ENCODE results near the gene VPS37C. TPM values are rescaled to one million over a fixed set of nuclear protein-coding genes. Genes with fewer than 3 reads are reported as not detected.

Gene VPS37C
- total RNA-seq, 6 donors from 2014 or later = 14.7 to 42.0 (median 24.3) TPM

DNA sequence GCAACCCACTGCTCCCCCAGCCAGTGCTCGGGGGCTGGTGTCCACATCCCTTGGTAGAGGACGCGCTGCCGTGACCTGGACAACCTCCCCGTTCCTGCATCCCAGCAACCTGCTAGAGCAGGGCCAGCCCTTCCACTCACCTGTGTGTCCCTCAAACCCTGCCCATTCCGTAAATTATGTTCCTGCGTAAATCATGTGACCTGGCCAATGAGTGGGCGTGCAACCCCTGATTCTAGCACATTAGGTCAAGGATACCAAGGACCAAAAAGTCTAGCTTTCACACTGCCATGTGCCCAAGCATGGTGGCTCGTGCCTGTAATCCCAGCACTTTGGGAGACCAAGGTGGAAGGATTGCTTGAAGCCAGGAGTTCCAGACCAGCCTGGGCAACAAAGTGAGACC, 33.2 kb downstream of the VPS37C start:
- no peaks in the 10 kb centered on the region for H3K27me3 ChIP-seq
- peaks cover 0 to 35% (median 22%) of the 10 kb centered on the region in 4 donors for H3K36me3 ChIP-seq
- H3K27ac ChIP-seq = no peak overlapping the region
- peaks cover 5 to 11% (median 9%) of the 10 kb centered on the region in 4 donors for H3K4me1 ChIP-seq
- no peaks in the 10 kb centered on the region for H3K9me3 ChIP-seq
- TF ChIP-seq POLR2AphosphoS5 (IDR thresholded peaks at IDR 0.05) (no peak), POLR2A (IDR thresholded peaks at IDR 0.05) (no peak), EP300 (IDR thresholded peaks at IDR 0.05) (no peak)
- TF ChIP-seq, protein P1, sequence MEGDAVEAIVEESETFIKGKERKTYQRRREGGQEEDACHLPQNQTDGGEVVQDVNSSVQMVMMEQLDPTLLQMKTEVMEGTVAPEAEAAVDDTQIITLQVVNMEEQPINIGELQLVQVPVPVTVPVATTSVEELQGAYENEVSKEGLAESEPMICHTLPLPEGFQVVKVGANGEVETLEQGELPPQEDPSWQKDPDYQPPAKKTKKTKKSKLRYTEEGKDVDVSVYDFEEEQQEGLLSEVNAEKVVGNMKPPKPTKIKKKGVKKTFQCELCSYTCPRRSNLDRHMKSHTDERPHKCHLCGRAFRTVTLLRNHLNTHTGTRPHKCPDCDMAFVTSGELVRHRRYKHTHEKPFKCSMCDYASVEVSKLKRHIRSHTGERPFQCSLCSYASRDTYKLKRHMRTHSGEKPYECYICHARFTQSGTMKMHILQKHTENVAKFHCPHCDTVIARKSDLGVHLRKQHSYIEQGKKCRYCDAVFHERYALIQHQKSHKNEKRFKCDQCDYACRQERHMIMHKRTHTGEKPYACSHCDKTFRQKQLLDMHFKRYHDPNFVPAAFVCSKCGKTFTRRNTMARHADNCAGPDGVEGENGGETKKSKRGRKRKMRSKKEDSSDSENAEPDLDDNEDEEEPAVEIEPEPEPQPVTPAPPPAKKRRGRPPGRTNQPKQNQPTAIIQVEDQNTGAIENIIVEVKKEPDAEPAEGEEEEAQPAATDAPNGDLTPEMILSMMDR (IDR thresholded peaks at IDR 0.05) = no peak
- ATAC-seq (ENCODE audit: low FRiP score in 2 of 2) (no peak), DNase-seq (no peak)
- no peak overlapping the region for H3K4me3 ChIP-seq
- 74 to 97% methylated on average over 9 of the region's 9 CpGs for WGBS, 2 donors

DNA sequence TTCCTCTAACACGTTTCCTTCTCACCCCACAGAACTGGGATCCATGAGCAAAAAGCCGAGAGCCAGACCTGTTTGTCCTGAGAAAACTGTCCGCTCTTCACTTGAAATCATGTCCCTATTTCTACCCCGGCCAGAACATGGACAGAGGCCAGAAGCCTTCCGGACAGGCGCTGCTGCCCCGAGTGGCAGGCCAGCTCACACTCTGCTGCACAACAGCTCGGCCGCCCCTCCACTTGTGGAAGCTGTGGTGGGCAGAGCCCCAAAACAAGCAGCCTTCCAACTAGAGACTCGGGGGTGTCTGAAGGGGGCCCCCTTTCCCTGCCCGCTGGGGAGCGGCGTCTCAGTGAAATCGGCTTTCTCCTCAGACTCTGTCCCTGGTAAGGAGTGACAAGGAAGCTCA, 35.0 kb downstream of the VPS37C start:
- peaks cover 5 to 11% (median 9%) of the 10 kb centered on the region in 4 donors for H3K4me1 ChIP-seq
- H3K27ac ChIP-seq = no peak overlapping the region
- no peaks in the 10 kb centered on the region for H3K9me3 ChIP-seq
- ATAC-seq (ENCODE audit: low FRiP score in 2 of 2) (no peak), DNase-seq (no peak)
- no peaks in the 10 kb centered on the region for H3K27me3 ChIP-seq
- H3K36me3 ChIP-seq = peaks cover 0 to 18% (median 7%) of the 10 kb centered on the region in 4 donors
- H3K4me3 ChIP-seq = no peak overlapping the region
- WGBS, 2 donors = 58 to 72% methylated on average over 13 to 14 of the region's 14 CpGs
- TF ChIP-seq, protein P1 (IDR thresholded peaks at IDR 0.05) = no peak
- TF ChIP-seq POLR2AphosphoS5 (IDR thresholded peaks at IDR 0.05) (no peak), POLR2A (IDR thresholded peaks at IDR 0.05) (no peak), EP300 (IDR thresholded peaks at IDR 0.05) (no peak)

DNA sequence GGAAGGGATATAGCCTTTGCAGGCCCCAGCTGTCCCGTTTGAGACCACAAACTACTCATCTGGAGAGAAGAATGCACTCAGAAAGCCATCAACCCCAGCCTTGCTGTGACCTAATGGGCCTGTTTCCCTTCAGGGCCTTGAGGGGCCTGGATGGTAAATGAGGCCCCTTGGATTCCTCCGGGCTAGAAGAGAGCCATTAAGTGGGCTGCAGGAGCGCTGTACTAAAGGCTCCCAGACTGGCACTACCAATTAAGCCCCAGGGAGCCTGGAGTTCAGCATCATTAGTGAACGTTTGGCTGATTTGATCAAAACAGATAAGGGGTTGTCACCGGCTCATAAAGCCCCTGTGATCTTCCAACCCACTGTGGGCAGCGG, 35.9 kb downstream of the VPS37C start:
- Histone ChIP-seq H3K27me3 (no peaks in the 10 kb centered on the region), H3K27ac (no peak overlapping the region), H3K4me3 (no peak overlapping the region), H3K9me3 (no peaks in the 10 kb centered on the region), H3K36me3 (peaks cover 0 to 12% (median 3%) of the 10 kb centered on the region in 4 donors), H3K4me1 (peaks cover 5 to 9% (median 7%) of the 10 kb centered on the region in 4 donors)
- 66 to 71% methylated on average over 5 to 6 of the region's 6 CpGs for WGBS, 2 donors
- ATAC-seq (ENCODE audit: low FRiP score in 2 of 2) = no peak
- no peak for DNase-seq
- TF ChIP-seq POLR2AphosphoS5 (IDR thresholded peaks at IDR 0.05) = no peak
- TF ChIP-seq, protein P1 (IDR thresholded peaks at IDR 0.05) = no peak
- no peak for TF ChIP-seq POLR2A (IDR thresholded peaks at IDR 0.05)
- no peak for TF ChIP-seq EP300 (IDR thresholded peaks at IDR 0.05)

DNA sequence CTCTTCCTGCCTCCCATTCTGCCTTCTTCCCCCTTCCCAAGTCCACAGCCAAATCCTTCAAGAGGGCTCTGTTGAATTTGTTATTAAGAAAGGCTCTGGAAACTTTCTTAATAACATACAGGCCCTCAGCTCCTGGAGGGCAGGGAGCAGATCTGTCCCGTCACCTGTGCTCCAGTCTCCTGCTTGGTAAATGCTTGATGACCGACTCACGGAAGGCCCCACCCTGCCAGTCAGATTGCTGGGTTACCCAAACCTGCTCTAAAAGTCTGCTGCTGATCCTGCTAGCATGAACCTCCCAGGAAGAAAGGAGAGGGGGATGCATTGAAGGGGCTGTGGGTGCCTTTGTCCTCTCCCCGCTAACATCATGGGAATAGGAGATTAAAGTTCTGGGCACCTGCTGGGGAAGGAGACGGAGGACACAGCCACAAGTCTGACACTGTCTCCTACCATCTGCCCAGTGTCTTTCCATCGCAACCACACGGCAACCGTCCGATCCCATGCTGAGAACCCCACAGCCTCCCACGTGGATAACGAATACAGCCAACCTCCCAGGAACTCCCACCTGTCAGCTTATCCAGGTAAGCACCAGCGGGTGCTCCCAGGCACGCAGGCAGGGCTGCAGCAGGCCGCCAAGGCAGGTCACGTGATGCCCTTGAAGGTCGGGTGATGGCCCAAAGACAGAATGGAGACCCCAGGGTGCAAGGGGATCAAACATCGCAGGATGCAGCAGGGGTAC, 36.5 kb downstream of the VPS37C start:
- ATAC-seq (ENCODE audit: low FRiP score in 2 of 2) (no peak), DNase-seq (no peak)
- no peak overlapping the region for H3K4me3 ChIP-seq
- H3K27ac ChIP-seq = no peak overlapping the region
- TF ChIP-seq POLR2AphosphoS5 (IDR thresholded peaks at IDR 0.05) (no peak), EP300 (IDR thresholded peaks at IDR 0.05) (no peak), POLR2A (IDR thresholded peaks at IDR 0.05) (no peak)
- TF ChIP-seq, protein P1 (IDR thresholded peaks at IDR 0.05) = no peak
- peaks cover 0 to 12% (median 3%) of the 10 kb centered on the region in 4 donors for H3K36me3 ChIP-seq
- WGBS, 2 donors = 83 to 94% methylated on average over 16 to 17 of the region's 17 CpGs
- no peaks in the 10 kb centered on the region for H3K27me3 ChIP-seq
- no peaks in the 10 kb centered on the region for H3K9me3 ChIP-seq
- H3K4me1 ChIP-seq = peaks cover 0 to 4% (median 2%) of the 10 kb centered on the region in 4 donors

Data from upper lobe of left lung (tissue), 6 donors.